ENCODE data around the gene NIPAL3. TPM values are rescaled to one million over a fixed set of nuclear protein-coding genes. Genes with fewer than 3 reads are reported as not detected.

NIPAL3 gene
- total and polyA plus RNA-seq, 3 donors from 2014 or later: 11.2 to 46.0 (median 33.1) TPM

DNA sequence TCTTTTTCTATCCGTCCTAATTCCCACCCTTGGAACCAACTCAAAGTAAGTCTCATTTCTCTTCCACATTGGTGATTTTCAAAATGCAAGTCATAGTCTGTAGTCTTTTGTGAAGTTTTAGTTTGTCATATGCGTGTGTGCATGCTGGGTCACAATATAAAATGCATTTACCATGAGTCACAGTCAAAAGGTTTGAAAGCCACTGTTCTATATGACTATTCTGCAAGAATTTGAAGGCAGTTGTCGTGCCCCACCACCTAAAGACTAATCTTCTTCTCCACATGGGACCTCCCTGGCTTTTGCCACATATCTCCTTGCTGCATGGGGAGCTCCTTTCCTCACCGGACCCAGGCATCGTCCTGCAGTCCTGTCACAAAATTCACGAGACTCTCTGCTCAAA lies 3.6 kb upstream of the NIPAL3 start:
- no peaks in the 10 kb centered on the region for H3K9me3 ChIP-seq
- H3K4me1 ChIP-seq: peaks cover 6% of the 10 kb centered on the region
- H3K27ac ChIP-seq: no peak overlapping the region
- no peaks in the 10 kb centered on the region for H3K36me3 ChIP-seq (ENCODE audit: low read depth, missing control alignments)
- TF ChIP-seq CTCF (IDR thresholded peaks at IDR 0.05): no peak
- TF ChIP-seq POLR2A (IDR thresholded peaks at IDR 0.05): no peak
- no peak for DNase-seq
- intact Hi-C loops (cut with DNase I; ENCODE audit: low total_unique reads): no loop called here
- H3K4me3 ChIP-seq: no peak overlapping the region
- no peaks in the 10 kb centered on the region for H3K27me3 ChIP-seq
- WGBS, 2 donors: 73 to 87% methylated on average over 6 of the region's 6 CpGs

- TF ChIP-seq CTCF (IDR thresholded peaks at IDR 0.05) (no peak), POLR2A (IDR thresholded peaks at IDR 0.05) (no peak)
- WGBS, 2 donors: 76 to 100% methylated on average over 1 of the region's 1 CpG
- no peak overlapping the region for H3K27ac ChIP-seq
- no peaks in the 10 kb centered on the region for H3K27me3 ChIP-seq
- no peaks in the 10 kb centered on the region for H3K36me3 ChIP-seq (ENCODE audit: low read depth, missing control alignments)
- no peak for DNase-seq
- peaks cover 6% of the 10 kb centered on the region for H3K4me1 ChIP-seq
- intact Hi-C loops (cut with DNase I; ENCODE audit: low total_unique reads): no loop called here
- no peaks in the 10 kb centered on the region for H3K9me3 ChIP-seq
- H3K4me3 ChIP-seq: no peak overlapping the region
These were observed 3.2 kb upstream of the NIPAL3 start for GRCh38 chr1:24412408-24412807.

- H3K36me3 ChIP-seq (ENCODE audit: low read depth, missing control alignments): no peaks in the 10 kb centered on the region
- intact Hi-C loops (cut with DNase I; ENCODE audit: low total_unique reads): no loop called here
- no peaks in the 10 kb centered on the region for H3K9me3 ChIP-seq
- peak within 1 kb of the TSS; percentile 64 to 73 for H3K4me3 ChIP-seq
- TF ChIP-seq POLR2A (IDR thresholded peaks at IDR 0.05) (no peak), CTCF (IDR thresholded peaks at IDR 0.05) (no peak)
- peaks cover 6% of the 10 kb centered on the region for H3K4me1 ChIP-seq
- peak; percentile 92 for DNase-seq
- 5 to 8% methylated on average over 28 to 48 of the region's 48 CpGs for WGBS, 2 donors
- H3K27me3 ChIP-seq: no peaks in the 10 kb centered on the region
- H3K27ac ChIP-seq: peak within 1 kb of the TSS; percentile 15 to 75
These were observed 2.0 kb upstream of the NIPAL3 start, which contains the start of gene STPG1 for GRCh38 chr1:24413350-24414163. STPG1 (minus strand) TSS chr1:24413782; CDS start chr1:24401388, 12,394 bp downstream.

- no peaks in the 10 kb centered on the region for H3K36me3 ChIP-seq (ENCODE audit: low read depth, missing control alignments)
- H3K4me3 ChIP-seq: peak overlapping the region; percentile 45 to 71
- intact Hi-C loops (cut with DNase I; ENCODE audit: low total_unique reads): no loop called here
- WGBS, 2 donors: 53 to 58% methylated on average over 22 of the region's 22 CpGs
- H3K27ac ChIP-seq: peak overlapping the region in 1 of 2 donors; percentile 24
- H3K27me3 ChIP-seq: no peaks in the 10 kb centered on the region
- peaks cover 6% of the 10 kb centered on the region for H3K4me1 ChIP-seq
- DNase-seq: no peak
- no peaks in the 10 kb centered on the region for H3K9me3 ChIP-seq
- TF ChIP-seq POLR2A (IDR thresholded peaks at IDR 0.05) (no peak), CTCF (IDR thresholded peaks at IDR 0.05) (no peak)
These were observed 748 bp upstream of the NIPAL3 start for GRCh38 chr1:24414775-24415333.

Data from testis (tissue), 3 donors.